Renal cortical epithelial cell (primary cell): ENCODE measurements around the gene EPM2A. TPM values are rescaled to one million over a fixed set of nuclear protein-coding genes. Genes with fewer than 3 reads are reported as not detected.
A peak's percentile ranks its signal among the peaks of the same experiment; 100 is the strongest.
"Not testable (repeated sequence)": the region's sequence is repeated elsewhere in the genome, so short reads cannot be mapped to it uniquely, and the experiment has no call there.

ENCODE experiments used
- DNase-seq: peaks from one replicate; pipeline ENCODE4 v3.0.0-alpha.2; 2011; ENCODE audit warnings: low read depth
- total RNA-seq: library from RNA; depleted of rRNA; stranded (reverse); fragments of >200 nt; gene quantifications from 2 replicates; pipeline ENCODE4 v1.2.3, GENCODE V29; 2014

Gene EPM2A
- total RNA-seq = 8.0 and 10.6 TPM in 2 replicates

DNA sequence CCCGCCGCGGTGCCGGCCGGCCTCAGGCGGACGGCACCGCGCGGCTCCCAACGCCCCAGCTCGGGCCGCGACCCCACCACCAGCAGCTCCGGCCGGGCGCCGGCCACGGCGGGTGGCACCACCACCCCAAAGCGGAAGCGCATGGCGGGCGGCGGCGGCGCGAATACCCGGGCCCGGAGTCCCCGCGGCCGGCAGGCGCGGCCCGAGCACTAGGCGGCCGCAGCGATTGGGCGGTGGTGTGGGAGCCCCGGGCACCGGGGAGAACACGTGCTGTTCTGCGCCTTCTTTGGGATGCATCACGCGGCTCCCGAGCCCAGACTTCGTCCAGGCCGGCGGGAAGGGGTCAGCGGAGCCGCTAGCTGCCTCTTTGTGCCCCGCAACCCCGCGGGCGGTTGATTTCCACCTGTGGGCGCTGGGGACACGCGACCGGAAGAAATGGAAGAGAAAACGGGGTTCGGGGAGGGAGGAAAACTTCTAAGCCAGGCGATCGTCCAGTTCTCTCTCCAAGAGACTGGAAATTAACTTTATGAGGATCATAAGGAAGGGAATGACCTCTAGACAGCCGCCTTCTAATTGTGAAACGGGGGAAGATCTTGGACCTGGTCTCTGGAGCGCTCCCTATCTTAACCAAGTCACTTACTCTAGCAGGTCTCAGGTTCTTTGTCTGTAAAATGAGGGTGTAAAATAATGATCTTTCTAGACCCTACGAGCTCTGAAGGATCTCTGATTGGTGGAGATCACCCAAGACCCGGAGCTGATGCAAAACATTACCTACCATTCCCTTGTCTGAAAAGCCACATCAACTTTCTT lies at the start of gene EPM2A:
Gene EPM2A (minus strand): TSS at position 165 of the 810 bp plus-strand sequence. CDS start 22 bp downstream, at position 143.
- peak; percentile 59 for DNase-seq

DNA sequence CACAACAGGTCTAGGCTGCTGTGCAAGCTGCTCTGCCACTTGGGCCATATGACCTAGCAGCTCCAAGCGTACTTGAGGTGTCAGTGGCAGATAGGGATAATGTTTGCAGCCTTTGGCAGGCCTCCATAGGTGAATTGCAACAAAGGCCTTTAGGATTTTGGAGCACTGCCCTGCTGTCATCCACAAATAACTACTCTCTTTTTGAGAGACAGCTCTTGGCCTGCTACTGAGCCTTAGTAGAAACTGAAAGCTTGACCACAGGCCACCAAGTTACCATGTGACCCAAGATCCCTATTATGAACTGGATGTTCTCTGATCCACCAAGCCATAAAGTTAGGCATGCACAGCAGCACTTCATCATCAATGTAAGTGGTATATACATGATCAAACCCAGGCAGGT lies 49.4 kb upstream of the EPM2A start:
- no peak for DNase-seq

DNA sequence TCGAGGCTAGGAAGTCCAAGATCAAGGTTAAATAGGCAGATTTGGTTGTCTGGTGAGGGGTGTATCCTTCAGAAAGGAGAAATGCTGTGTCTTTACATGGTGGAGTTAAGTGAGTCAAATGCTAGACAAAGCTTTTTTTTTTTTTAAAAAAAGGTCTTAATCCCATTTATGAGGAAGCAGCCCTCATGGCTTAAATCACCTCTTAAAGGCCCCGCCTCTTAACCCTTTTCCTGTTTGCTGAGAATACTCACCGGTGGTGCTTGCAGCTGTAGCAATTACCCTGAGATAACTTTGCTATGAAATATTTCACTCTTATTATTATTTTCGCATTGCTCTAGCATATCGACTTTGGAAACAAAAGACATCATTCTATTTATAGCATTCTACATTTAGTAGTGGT lies 48.5 kb upstream of the EPM2A start:
- DNase-seq = no peak

DNA sequence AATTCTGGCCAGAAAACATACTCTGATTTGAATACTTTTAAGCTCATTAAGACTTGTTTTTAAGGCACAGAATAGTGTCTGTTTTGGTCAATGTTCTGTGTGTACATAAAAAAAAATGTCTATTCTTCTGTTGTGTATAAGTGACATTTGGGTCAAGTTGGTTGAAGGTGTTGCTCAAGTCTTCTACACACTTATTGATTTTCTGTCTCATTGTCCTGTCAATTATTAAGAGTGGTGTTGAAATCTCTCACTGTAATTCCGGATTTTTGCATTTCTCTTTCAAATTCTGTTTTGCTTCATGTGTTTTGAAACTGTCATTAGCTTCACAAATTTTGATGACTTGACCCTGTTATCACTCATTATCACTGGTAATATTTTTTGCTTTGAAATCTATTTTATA lies 37.5 kb upstream of the EPM2A start:
- peak; percentile 19 for DNase-seq

DNA sequence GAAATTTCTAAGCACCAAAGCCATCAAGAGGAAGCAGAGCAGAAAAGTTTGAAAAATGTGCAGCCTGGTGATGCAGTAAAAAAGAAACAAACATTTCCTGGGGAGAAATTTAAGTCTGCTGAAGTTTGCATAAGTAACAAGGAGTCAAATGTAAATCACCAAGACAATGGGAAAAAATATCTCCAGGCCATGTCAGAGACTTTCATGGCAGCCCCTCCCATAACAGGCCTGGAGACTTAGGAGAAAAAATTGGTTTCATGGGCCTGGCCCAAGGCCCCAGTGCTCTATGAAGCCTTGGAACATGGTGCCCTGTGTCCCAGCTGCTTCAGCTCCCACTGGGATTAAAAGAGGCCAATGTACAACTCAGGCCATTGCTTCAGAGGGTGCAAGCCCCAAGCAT lies 30.1 kb upstream of the EPM2A start:
- DNase-seq = no peak

DNA sequence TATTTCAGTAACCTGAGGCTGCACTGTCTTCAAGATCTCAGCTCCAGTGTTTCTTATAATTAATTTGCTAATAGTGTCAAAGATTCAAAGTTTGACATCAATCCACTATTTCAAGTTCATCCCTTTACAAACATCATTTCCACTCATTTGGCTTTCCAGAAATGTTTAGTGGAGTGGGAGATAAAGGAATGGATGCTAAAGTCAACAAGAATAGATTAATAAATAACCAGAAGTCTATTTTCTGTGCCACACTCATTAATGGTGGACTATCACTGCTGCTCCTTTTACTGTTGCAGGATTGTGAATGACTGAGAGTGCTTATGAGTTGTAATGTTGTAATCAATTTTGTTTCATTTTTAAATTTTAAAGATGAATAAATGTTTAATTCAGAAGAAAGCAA lies 28.4 kb upstream of the EPM2A start:
- peak; percentile 31 for DNase-seq

DNA sequence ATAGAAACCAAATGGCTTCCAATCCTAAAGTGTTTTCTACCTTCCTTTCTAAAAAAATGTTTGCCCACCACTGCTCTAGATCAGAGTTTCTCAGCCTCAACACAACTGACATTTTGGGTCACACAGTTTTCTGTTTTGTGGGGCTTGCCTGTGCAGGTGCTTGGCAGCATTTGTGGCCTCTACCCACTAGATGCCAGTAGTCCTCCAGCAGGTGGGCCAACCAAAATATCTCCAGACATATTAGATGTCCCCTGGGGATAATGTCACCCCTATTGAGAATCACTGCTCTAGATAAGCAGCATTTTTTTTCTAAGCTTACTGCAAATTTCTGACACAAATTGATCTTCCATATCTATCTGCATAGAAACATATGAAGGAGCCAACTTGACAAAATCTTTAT lies 26.3 kb upstream of the EPM2A start:
- DNase-seq = no peak

DNA sequence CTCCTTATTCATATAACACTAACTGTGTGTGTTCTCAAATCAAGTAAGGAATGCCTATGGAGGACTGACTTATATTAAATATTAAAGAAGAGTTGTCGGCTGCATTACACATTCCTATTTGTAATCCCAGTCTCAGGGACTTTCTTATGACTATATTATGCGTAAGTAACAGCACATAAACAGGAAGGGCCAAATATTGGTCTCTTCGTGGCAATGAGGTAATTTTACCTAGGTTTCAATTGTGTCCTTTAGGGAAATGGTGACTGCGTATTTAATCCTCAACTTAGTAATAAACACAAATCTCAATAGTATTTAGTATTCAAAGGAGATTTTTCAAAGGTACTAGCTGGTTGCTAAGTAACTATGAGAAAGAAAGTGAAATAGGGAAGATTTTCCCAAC lies 22.8 kb upstream of the EPM2A start:
- DNase-seq = no peak

DNA sequence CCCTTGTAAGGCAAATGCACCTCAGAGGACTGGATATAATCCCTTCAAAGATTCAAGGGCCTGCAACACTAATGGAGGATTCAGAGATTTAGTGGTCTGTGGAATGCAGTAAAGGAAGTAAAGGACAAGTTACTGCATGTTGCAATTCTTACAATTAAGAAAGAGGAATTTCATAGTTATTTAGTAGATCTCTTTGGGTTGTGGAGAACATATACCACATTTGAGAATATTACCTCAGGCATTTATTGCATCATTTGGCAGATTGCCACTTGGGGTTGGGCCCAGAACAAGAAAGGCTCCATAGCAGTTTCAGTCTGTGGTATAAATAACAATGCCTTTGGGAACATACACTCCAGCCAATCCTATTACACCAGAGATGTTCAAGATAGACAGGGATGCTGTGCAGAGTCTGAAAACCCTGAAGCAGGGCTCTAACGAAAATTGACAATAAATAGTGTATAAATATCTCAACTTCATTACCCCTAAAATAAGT lies 20.9 kb upstream of the EPM2A start:
- DNase-seq = peak; percentile 93

DNA sequence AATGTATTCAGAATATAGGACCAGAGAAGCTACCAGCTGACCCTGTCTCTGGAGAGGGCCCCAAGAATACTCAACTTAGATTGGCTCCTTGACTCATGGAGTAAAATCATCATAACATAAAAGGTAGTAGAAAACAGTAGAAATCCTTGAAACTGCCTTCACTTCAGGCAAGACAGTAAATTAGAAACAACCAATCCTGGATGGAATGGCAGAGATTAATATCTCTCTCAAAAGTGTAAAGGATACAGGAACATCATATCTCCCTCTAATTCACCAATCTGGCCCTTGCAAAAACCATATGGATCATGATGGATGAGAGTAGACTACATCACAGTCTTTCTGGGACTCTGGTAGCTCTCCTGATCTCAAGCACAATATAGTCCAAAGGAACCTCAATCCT lies 20.4 kb upstream of the EPM2A start:
- no peak for DNase-seq

DNA sequence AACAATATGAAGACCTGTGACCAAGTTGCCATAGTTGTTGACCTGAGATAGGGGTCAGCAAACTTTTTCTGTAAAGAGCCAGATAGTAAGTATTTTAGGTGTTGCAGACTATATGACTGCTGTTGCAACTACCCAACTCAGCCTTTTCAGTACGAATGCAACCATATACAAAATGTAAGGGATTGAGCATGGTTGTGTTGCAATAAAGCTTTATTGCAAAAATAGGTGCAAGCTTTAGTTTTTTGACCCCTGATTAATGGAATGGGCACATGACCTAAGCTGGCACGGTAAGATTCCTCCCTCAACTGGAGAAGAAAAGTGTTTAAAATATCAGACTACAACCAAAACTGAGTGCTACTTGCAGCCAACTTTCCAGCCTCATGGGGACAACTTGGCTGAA lies 17.3 kb upstream of the EPM2A start:
- no peak for DNase-seq

DNA sequence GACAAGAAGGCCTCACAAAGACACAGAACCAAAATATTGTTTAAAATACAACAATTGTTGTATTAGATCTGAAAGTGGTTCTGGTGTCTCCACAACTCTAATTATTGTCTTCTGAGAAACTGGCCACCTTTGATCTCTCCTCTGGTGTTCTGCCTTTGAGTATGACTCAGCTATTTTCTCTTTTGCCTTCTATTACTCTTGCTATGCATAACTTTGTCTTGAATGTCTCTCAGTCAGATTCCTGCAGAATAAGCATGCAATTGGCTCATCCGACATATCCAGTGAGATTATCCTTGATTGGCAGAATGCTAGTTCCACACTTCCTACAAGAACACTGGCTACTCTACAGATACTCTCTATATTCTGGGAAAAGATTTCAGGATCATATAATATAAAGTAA lies 14.3 kb upstream of the EPM2A start:
- DNase-seq = peak; percentile 88

DNA sequence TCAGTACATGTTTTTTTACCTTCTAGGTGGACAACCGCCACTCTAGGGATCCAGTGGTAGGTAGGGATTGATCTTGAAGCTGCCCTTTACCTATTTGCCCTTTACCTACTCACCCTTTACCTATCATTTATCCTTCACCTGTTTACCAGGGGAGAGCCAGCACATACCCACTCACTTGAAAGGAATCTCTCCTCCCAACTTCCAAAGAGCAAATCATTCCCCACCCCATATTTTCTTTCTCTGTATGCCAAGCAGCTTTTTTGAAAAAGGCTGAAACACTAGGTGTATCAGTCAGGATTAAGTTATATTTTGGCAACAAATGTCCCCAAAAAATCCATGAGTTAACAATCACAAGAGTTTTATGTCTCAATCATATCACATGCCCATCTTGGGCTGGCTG lies 10.5 kb upstream of the EPM2A start:
- DNase-seq = no peak

DNA sequence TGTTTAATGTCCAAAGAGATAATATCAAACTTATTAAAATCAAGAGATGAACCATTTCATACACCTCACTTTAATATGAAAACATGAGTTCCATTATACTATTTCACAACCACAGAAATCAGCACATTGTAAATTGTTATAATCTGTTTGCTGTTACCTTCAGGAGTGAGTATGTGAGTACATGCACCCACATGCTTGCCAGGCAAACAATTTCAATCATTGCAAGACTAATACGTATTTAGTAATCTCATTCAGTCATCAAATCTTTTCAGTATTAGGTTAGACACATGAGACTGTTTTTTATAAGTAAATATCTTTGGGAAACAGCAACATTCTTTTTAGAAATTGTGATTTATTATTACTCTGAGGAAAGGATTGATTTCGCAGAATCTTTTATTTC lies 9.3 kb upstream of the EPM2A start:
- DNase-seq = no peak

DNA sequence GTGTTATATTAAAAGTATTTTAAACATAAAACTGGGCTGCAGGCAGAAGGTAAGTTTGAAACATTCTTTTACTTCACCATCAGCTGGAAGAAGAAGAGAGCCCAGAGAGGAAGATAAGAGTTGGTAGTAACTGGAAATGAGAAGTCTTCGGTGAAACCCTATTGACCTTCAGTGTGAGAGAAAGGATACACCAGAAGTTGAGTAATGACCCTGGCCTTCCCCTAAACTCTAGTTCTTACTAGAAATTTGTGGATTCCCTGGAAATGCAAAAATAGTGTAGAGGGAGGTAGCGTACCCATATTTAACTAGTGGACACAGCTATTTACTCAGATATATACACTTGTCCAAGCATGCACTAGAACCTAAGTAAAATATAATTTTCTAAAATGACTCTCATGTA lies 8.0 kb upstream of the EPM2A start:
- no peak for DNase-seq

DNA sequence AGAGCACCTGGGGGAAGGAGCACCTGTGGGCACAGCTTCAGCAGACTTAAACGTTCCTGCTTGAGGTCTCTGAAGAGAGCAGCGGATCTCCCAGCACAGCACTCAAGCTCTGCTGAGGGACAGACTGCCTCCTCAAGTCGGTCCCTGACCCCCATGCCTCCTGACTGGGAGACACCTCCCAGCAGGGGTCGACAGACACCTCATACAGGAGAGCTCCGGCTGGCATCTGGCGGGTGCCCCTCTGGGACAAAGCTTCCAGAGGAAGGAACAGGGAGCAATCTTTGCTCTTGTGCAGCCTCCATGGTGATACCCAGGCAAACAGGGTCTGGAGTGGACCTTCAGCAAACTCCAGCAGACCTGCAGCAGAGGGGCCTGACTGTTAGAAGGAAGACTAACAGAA lies 7.2 kb upstream of the EPM2A start:
- DNase-seq = not testable (repeated sequence)

DNA sequence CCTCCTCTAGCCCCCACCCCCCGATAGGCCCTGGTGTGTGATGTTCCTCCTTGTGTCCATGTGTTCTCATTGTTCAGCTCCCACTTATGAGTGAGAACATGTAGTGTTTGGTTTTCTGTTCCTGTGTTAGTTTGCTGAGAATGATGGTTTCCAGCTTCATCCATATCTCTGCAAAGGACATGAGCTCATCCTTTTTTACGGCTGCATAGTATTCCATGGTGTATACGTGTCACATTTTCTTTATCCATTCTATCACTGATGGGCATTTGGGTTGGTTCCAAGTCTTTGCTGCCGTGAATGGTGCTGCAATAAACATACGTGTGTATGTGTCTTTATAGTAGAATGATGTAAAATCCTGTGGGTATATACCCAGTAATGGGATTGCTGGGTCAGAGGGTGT lies 4.4 kb upstream of the EPM2A start:
- not testable (repeated sequence) for DNase-seq

DNA sequence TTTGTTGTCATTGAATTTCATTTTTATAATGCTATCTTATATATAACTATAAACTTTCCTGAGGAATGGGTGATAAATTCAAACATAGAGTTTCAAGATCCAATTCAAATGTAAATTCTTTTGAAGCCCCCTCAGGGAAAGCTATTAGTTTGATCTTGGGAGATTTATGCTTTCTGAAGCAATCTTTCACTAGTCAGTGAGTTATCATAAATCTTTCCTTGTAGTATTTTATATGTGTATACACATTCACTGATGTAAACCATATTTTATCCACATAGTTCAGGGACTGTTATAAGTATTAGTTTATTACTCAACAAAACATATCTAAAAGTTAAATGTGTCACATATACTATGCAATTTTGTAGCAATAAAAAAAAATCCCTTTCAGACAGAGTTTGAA lies 2.9 kb upstream of the EPM2A start:
- DNase-seq = no peak

DNA sequence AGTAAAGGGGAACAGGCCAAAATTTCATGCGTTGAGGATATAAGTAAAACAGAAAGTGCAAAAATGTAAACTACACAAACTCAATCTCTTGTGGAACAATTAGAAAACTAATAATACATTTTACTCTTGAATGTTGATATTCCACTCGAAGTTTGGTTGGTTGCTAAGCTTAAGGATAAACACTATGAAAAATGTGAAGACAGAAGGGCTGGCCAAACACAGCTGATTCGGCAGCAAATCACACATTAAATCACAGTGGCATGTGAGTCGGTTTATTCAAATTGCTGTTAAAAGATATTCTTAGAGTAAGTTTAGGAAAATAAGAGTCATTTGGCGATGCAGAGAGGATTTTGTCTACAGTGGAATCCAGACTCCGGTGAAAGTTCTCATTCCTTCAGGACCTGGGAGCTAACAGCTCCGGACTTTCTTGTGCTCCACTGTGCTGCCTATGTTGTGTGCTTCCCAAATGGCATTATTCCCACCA lies 1.4 kb upstream of the EPM2A start:
- DNase-seq = peak; percentile 51

DNA sequence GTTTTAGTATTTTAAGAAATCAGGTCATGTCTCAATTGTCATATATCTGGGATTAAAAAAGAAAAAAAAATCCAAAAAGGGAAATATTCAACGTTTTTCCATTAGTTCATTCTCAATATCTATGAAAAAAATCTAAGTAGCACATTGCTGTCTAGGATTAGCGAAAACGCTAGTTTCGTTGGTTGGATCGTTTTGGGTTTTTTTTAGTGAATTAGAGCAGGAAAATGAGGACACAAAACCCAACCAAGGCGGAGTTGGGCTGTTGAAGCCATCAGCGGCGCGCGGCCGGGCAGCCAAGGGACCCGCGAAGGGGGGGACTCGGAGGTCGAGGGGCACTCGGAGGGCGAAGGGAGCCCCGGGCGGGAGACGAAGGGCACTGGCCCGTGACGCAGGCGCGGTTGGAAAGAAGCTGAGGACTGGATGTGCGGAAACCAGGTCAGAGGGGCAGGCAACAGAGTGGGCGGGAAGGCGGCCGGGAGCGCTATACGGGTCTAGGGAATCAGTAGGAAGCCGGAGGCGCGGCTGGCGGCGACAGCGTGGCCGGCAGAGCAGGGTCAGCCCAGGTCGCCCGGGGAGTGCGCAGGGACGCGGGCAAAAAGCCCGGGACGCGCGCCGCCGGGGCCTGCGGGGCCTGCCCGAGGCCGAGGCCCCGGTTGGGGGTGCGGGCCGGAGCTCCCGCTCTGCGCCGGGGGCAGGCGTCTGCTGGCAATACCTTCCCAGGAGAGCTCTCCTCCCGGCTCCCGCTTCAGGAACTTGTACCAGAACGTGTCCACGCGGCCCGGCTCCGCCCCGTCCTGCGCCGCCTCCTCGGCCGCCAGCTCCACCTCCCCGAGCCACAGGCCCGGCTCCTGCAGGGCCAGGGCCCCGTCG lies 599 bp downstream of the EPM2A start:
- DNase-seq = peak; percentile 68

DNA sequence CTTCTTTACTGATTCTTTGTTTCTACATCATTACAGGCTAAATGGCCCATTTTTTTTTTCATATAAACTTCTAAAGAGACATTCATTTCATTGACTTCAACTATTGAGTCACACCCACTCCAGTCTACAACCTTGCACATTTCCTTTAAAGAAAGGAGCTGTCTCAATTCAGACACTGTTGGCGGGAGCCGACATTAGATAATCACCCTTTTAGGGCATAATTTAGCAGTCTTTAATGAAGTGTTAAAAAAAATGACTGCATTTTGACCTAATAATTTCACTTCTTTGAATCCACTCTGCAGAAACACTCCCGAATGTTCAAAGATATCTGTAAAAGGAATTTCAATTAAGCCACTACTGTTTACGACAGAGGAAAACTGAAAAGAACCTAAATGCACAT lies 1.5 kb downstream of the EPM2A start:
- DNase-seq = peak; percentile 4

DNA sequence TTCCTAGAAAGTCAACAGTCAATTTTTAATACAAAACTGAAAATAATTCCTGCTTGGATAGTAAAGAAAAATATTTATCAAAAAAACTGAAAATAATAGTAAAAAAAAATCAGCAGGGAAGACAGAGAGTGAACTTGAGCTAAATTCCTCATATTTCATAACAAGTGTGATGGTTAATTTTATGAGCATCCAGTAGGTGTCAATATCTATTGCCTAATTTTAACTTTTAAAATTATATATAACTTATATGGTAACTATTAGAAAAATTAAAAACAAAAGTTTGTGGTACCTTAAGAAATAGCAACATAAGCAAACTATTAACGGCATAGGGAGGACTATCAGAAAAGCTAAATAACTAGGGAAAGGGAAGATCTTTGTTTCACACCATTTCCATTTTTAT lies 2.1 kb downstream of the EPM2A start:
- DNase-seq = no peak

DNA sequence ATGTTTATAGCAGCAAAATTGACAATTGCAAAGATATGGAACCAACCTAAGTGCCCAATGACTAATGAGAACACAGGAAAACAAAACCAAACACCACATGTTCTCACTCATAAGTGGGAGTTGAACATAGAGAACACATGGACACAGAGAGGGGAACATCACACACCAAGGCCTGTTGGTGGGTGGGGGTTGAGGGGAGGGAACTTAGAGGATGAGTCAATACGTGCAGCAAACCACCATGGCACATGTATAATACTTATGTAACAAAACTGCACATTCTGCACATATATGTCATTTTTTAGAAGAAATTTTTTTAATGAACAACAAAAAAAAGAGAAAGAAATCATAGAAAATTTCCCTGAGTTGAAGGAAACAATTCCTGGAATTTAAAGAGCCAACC lies 3.9 kb downstream of the EPM2A start:
- no peak for DNase-seq
